DMS114 treated with DMSO at 0.1 percent for 48 hours (cell line): ENCODE measurements around the gene JADE2.

Source experiments
- DNase-seq: peaks from one replicate; lab custom pipeline; 2025; ENCODE audit not compliant: unreplicated experiment; lab: John Stamatoyannopoulos, UW

Gene JADE2

DNA sequence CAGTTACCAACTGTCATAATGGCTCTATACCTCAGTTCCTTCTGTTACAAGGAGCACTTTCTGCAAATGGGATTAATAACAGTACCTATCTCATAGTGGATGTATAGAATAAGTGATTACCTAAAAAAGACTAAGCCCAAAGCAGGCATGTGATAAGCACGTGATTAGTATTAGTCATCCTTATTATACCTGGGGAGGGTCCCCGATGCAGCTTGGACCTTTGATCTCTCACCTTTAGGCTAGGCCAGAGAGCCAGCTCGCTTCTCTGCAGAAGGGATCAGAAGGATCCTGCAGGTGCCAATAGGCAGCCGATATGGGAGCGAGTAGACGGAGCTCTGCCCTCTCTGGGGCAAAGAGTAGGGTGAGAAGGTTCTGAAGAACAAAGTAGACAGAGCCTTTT, 4.0 kb downstream of the JADE2 start:
- no peak for DNase-seq

DNA sequence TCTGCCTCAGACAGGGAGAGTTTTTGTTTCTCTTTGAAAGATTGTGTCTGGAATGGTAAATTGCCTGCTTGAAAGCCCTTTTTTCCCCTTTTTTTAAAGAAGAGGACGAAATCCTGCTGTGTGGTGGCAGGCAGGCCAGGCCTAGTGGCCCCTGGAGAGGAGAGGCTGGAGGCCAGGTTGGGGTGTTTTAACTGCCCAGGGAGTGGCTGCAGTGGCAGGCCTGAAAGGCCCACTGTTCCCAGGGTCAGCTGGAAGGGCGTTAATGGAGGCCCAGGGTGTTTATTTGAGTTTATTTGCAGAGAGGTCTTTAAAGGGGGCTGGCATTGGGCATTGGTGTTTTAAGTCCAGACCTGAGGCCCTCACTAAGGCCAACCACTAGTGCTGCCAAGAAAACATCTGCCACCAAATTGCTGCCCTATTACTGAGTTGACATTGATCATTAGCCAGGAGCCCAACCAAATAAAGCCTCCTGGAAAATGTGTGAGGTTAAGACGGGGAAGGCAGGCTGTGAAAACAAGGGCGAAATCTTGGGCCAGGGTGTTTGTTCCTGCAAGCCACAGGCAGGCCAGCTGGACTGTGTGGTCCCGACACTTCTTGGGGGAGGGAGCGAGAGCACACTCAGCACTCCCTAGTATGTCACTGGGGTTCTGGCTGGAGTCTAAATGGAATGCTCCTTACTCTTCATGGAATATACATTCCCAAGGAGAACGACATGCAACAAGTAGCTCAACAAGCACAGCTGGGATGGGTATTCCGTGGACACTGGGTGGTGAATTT, 5.0 kb downstream of the JADE2 start:
- no peak for DNase-seq

DNA sequence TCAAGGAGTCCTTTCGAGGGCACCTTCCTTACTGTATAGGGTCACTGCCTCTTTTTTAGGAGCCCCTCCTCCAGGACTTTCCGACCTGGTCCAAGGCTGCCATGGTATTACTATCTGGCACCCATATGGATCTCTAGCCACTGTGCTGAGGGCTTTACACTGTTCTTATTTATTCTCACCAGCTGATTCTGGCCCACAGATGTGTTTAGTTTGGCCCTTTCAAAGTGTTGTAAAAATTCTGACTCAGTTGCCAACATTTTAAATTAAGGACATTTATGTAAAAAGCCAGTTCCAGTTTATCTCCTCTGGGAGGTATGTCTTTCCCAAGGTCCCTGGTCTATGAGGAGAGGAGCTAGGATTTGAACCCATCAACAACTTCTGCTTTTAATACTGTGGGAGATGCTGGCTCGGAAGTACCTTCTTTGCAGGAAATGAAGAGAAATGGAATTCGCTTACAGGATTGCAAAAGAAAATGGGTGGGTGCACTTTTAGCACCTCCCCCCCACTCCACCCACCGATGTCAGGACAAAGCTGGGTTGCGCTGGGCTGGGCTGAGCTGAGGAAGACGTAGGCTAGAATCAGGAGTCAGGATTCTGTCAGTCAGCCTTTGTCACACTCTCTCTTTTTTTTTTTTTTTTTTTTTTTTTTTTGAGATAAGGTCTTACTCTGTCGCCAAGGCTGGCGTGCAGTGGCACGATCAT, 7.8 kb downstream of the JADE2 start:
- DNase-seq: no peak

DNA sequence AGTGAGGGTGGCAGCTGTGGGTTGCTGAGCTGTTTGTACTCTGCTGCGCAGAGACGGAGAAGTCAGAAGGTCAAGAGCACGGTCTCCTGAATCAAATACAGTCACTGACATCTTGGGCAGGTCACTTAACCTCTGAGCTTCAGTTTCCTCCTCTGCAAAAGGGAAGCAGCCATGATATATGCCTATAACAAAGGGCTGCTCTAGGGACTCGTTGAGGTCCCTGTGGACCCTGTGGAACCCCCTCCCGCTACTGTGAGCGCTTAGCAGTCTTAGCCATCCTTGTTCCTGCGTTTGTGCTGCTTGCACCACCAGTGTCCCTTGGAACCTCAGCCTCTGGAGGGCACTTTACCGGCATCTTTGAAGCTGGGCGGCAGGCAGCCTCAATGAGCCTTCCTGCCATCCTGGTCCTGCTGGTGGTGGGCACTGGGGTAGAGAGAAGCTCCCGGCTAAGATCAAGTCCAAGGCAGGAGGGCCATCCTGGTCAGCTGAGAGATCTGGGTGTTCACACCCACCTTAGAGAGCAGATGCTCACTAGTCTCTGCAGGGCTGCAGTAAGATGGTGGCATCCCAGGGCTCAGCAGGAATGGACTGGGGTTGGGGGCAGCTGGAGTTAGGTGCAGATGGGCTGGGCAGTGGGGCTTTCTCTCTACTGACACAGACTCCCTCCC, 8.7 kb downstream of the JADE2 start:
- DNase-seq: no peak

DNA sequence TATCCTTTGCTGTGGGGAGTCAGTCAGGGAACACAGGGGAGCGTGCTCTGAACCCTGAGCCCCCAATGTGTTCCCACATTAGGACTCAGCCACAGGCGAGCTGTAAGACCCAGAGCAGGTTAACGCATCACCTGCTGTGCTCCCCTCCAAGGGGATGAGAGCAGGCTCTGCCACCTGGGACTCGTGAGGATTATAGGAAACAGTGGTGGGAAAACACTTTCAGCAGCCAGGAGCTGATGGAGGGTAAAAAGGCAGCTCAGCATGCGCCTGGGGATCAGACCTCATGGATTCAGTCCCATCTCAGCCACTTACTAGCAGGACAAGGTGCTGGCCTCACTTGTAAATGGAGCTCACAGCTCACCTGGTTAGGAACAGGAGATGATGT, 9.2 kb downstream of the JADE2 start:
- no peak for DNase-seq

DNA sequence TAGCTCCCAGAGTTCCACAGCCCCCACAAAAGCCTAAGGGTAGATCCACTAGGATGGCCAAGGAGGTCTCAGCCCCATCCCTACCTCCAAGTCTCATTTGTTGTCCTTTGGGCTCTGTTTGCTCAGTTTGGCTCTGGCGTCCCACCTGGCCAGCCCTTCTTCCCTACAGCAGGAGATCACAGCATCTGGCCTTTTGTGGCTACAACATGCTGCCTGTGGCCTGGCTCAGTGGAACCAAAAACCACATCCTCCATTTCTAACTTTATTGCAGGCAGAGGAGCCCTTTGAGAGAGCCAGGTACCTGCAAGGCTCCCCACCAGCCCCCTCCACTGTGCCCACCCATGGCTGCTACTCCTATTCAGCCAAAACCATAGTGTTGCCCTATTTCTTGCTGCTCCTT, 11.4 kb downstream of the JADE2 start:
- DNase-seq: no peak

DNA sequence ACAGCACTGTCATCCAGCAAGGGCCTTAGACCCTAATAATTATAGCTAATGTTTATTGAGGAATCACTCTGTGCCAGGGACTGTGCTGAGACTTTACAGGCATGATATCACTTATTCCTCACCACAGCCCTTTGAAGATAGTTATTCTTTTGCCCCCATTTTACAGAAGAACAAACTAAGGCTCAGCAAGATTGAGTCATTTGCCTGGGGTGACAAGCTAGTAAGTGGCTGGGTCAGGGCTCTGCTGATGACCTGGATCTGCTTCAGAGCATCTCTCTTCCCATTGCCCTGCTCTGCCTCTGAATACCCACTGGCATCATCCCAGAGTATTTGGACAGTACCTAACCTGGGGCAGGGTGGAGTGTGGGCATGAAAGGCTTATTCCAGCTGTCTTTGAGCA, 11.8 kb downstream of the JADE2 start:
- DNase-seq: no peak

DNA sequence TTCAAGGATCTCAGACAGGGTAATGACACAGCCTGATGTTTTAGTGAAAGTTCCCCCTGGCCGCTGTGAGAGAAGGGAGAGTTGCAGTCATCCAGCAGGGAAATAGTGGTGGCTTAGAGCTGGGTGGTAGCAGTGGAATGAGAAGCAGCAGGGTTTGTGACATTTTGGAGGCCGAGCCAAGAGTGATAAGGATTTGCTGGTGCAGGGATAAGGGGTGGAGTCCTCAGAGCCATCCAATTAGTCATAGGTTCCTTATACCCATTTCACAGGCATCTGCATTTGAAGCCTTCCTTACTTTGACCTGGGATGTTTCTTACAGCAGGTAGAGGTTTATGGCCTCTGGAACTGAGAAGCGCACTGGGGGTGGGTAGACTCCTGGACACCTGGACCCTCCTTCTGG, 12.8 kb downstream of the JADE2 start:
- DNase-seq: no peak

DNA sequence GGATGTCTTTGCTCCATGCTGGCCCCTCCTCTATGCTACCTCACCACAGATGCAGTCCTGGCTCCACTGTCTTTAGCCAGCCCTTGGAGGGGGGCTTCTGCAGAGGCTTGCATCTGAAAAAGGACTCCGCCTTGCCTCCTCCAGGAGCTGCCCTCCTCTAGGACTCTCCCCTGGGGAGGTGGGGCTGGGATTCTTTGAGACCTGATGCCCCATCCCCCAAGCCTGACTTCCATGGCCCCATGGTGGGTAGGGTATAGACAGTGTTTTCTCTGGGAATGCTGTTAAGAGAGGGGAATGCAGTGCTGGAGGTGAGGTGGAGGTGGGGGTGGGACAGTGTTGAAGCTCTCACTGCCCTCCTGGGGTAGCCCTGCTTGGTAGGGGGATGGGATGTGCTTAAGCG, 14.3 kb downstream of the JADE2 start:
- DNase-seq: no peak

DNA sequence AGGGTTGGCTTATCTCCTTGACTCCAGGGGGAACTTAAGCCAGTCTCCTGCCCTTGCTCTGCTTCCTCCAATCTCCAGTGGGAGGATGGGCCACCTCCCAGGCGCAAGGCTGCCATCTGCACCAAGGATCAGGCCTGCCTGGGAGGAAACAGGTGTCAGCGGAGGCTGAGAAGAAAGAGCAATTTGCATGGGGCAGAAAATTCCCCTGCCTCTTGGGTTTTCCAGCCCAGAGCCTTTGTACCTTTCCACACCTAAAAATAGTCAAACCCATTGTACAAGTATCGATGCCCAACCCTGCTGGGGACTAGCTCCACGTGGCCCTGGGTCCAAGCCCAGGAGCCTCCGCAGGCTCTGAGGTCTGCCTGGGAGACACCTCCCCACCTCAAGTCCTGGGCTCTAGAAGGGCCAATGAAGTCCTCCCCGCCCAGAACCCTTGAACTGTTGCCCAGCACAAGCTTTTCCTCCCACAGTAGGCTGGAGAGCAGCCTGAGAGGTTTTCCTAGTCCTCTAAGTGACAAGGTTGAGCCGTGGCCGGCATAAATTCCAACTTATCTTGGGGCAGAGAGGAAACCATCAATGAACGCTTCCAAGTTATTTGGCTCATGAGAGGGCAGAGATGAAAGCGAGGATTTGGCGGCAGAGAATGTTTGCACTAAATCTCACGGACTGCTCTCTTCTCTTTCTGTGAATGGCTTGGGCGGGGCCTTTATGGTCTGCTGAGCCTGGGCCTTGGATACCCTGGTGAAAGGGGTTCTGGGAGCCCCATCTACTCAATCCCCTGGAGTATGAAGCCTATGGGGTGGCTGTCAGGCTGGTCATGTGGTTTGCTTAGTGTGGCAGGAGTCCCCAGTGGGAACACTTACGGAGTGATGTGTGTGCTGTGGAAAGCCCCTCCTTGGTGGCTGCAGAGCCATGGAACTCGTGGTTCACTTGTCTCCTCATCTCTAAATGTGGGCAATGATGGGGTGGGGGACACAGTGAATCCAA, 15.6 kb downstream of the JADE2 start:
- DNase-seq: no peak

DNA sequence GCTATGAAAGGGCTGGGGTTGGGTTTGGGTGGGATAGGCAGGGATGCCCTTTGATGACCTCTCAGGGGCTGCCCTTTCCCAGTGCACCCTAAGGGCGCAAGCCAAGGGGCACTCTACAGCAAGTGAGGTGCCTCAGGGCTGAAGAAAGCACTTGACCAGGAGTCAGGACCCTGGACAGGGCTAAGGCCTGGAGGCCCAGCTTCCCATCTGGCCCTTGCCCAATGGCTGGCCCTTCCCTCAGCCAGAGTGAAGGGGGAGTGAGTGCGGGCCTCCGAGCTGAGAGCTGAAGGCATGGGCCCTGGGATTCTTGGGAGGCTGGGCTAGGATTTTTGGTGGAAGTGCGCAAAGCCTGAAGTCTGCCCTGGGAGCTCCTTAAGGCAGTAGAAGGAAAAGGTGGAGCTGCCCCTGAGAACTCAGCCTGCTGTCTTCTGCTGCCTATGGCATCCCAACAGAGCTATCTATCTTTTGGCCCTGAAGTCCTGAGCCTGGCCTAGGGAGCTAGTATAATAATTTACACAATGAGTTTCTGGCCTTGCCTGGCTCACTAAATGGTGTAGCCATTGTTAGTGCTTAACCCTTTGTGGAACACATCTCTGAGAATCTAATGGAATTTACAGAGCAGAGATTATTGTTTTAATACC, 16.4 kb downstream of the JADE2 start:
- no peak for DNase-seq

DNA sequence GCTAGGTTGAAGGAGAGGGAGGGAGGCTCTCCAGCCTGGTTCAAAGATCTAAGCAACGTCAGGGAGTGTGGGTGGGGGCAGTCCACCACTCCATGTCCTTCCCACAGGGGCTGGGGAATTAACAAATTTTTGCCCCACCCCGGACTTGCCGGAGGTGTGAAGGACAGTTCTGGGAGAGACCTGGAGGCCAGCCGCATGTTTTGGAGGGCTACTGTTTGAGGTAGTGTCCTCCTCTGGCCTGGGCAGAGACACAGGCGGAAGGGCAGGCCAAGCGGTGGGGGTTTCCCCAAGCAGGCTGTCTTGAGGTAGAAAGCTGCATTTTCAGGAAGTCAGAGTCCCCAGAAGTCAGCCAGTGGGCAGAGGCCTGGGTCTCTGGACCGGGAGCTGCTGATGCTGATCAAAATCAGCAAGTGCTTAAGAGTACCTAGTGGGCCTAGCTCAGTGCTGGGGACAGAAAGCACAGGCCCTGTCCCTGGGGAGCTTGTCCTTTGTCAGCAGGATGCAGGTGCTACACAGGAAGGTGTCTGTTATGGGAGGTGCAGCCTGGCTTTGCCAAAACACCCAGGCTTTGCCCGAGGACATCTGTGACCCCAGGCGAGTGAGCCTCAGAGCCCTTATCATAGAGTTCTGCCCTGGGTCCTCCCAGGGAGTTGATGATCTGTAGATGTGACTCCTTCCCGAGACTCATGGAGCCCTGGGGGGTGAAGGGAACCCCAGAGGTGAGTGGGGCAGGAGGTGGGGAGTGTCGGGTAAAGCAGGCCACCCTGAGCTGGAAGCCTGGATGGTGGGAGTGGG, 18.5 kb downstream of the JADE2 start:
- DNase-seq: no peak

DNA sequence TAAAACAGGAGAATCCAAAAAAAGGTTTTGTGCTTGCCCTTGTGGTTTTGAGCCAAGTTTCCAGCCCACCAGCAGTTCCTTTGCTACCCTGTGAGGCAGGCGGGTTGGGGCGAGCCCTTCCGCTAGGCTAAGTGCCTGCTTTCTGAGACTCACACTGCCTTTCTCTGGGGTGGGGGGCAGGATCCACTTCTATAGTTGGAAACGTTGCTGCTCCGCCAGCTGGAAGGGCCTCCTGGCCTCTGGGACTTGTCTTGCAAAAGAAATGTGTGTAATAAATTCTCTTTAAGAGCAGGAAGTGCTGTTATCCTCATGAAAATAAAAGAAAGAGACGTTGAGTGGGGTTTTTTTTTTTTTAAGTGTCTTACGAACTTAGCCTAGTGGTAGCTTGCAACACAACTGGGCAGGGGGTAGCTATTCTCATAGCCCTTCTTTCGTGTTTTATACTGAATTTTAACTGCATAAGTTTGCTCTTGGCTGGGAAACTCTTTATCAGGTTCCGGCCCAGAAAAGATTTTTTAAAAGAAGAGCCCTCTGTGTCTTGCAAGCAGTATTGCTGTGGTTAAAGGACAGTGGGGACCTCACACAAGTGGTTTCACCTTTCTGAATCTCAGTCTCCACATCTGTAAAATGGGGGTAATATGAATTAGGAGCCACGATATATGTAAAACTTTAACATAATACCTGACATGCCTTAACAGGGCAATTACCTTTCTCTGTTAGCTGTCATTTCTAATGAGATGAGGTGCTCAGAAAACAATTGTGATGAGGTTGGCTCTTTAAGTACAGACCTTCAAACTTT, 19.8 kb downstream of the JADE2 start:
- no peak for DNase-seq

DNA sequence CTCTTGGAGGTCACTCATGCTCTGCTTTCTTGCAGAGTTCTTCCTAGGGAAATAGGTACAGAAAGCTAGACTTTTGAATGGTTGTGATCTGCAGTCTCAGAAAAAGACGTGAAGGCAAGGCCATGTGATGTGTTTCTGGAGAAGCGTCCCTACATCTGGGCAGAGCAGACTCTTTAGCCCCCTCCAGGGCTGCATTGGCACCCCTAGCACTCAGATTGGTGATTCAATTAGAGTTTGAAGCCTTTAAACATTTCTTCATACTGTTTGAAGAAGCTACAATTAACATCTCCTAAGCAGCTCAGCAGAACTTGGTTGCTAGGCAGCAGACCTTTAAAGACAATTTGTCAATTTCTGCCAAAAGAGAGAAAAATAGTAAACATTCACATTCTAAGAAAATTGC, 21.6 kb downstream of the JADE2 start:
- no peak for DNase-seq

DNA sequence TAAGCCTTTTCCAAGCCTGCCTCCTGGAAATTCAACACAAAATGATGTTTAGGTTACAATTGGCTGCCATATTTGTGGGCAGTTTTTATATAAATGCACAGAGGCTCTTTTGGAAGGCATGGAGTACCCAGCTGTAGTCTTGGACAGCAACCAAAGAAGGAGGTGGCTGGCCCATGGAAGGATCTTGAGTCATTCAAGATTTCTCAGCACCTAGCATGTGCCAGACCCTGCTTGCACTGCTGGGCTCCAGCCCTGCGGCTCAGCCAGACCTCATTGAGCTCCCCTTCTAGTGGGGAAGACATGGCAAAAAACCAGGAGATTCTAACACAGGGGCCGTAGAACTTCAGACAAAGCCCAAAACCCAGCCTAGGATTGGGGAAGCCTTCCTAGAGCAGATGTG, 22.1 kb downstream of the JADE2 start:
- no peak for DNase-seq

DNA sequence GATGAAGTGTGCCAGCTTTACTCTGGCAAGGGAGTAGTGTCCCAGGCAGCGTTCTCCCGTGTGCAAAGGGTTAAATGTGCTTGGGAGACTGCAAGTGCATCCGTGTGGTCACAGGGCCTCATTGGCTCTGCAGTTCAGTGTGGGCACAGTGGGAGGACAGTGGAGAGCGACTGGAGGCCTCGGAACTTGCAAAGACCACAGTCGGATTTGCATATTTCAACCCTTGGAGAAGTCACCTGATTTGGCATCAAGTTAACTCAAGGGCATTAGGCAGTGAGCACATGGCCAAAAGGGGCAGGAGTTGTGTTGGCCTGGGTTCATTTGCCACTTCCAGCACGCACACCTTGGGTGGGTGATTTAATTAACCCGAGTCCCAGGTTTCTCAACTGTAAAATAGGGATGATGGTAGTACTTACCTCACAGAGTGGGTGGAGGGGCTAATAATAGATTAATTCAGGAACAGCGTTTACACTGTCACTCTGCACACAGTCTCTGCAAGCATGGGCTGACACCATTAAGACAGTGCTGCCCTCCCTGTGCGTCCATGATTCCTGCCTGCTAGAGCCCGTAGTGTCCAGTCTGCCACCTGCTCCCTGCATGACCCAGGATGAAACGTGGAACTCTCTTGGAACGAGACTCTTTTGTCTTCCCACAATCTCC, 22.7 kb downstream of the JADE2 start:
- no peak for DNase-seq

DNA sequence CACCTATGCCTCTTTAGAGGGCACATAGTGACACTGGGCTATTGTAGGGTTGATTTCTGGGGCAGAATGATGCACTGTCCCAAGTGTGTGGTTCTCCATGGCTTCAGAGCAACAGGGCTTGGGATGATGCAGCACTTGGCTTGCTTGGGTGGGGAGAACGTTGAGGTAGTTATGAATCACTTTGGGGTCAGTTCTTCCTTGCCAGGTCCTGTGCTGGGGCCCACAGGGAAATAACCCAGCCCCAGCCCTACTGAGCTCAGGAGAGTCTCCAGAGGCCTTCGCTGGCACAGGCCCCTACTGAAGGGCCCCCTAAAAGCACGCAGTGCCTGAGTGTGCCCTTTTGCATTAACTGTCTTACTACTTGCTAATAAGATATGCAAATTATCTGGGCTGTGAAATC, 24.2 kb downstream of the JADE2 start:
- no peak for DNase-seq
